Trophoblast cell (in vitro differentiated cells and primary cell): ENCODE results near the gene SAA2.

Experiments used
- DNase-seq, 2 donors: peaks; one replicate each; pipeline ENCODE4 v3.0.0-alpha.2; 2016
- H2AFZ ChIP-seq: 2 replicates; pipeline ENCODE4 v1.6.1; 2013; ENCODE audit warnings: low read length, moderate library complexity, mild to moderate bottlenecking; ENCODE audit not compliant: insufficient read depth, poor library complexity
- H2AK5ac ChIP-seq: 2 replicates; pipeline ENCODE4 v1.6.1; 2013; ENCODE audit warnings: mild to moderate bottlenecking, low read length
- H2BK120ac ChIP-seq: 2 replicates; pipeline ENCODE4 v1.6.1; 2013; ENCODE audit warnings: low read length, mild to moderate bottlenecking, moderate library complexity; ENCODE audit not compliant: insufficient read depth, poor library complexity
- H2BK12ac ChIP-seq: 2 replicates; pipeline ENCODE4 v1.6.1; 2013; ENCODE audit warnings: mild to moderate bottlenecking, low read length, moderate library complexity
- H2BK5ac ChIP-seq: 2 replicates; pipeline ENCODE4 v1.6.1; 2013; ENCODE audit warnings: low read length, low read depth, moderate library complexity, mild to moderate bottlenecking; ENCODE audit not compliant: poor library complexity
- H3K14ac ChIP-seq: 2 replicates; pipeline ENCODE4 v1.6.1; 2013; ENCODE audit warnings: mild to moderate bottlenecking, low read length
- H3K18ac ChIP-seq: 2 replicates; pipeline ENCODE4 v1.6.1; 2013; ENCODE audit warnings: mild to moderate bottlenecking, low read length
- H3K23ac ChIP-seq: 2 replicates; pipeline ENCODE4 v1.6.1; 2013; ENCODE audit warnings: low read length
- H3K27ac ChIP-seq: 2 replicates; pipeline ENCODE4 v1.5.1; 2013; ENCODE audit warnings: low read depth, mild to moderate bottlenecking, inconsistent platforms, low read length, moderate library complexity
- H3K27me3 ChIP-seq: 2 replicates; pipeline ENCODE4 v1.6.1; 2013; ENCODE audit warnings: inconsistent platforms, mild to moderate bottlenecking, low read length, moderate library complexity; ENCODE audit not compliant: insufficient read depth
- H3K36me3 ChIP-seq, 2 experiments: 1 replicate in 1 of 2; 2 replicates in 1 of 2; pipeline ENCODE4 v1.6.1; 2013; ENCODE audit warnings: low read length in 2 of 2, mild to moderate bottlenecking in 2 of 2, moderate library complexity in 1 of 2; ENCODE audit not compliant: insufficient read depth in 2 of 2, control insufficient read depth in 1 of 2
- H3K4ac ChIP-seq: 2 replicates; pipeline ENCODE4 v1.6.1; 2013; ENCODE audit warnings: low read depth, mild to moderate bottlenecking, low read length, moderate library complexity
- H3K4me1 ChIP-seq, 2 experiments: 1 replicate in 1 of 2; 2 replicates in 1 of 2; pipeline ENCODE4 v1.6.1; 2013; ENCODE audit warnings: low read length in 2 of 2, mild to moderate bottlenecking in 2 of 2, moderate library complexity in 1 of 2; ENCODE audit not compliant: insufficient read depth in 2 of 2, control insufficient read depth in 1 of 2
- H3K4me2 ChIP-seq: 2 replicates; pipeline ENCODE4 v1.6.1; 2013; ENCODE audit warnings: inconsistent platforms, mild to moderate bottlenecking, low read length, moderate library complexity
- H3K4me3 ChIP-seq: 2 replicates; pipeline ENCODE4 v1.5.1; 2013; ENCODE audit warnings: mild to moderate bottlenecking, low read depth, low read length, inconsistent platforms
- H3K79me1 ChIP-seq: one replicate; pipeline ENCODE4 v1.6.1; 2013; ENCODE audit warnings: low read length
- H3K79me2 ChIP-seq: 2 replicates; pipeline ENCODE4 v1.6.1; 2013; ENCODE audit warnings: low read length, mild to moderate bottlenecking; ENCODE audit not compliant: control insufficient read depth, insufficient read depth, poor library complexity
- H3K9ac ChIP-seq: 2 replicates; pipeline ENCODE4 v1.6.1; 2013; ENCODE audit warnings: mild to moderate bottlenecking, low read length
- H3K9me3 ChIP-seq: 2 replicates; pipeline ENCODE4 v1.6.1; 2013; ENCODE audit warnings: low read depth, mild to moderate bottlenecking, control low read depth, inconsistent platforms, low read length; ENCODE audit not compliant: insufficient read depth
- H4K12ac ChIP-seq: 2 replicates; pipeline ENCODE4 v1.6.1; 2013; ENCODE audit warnings: low read depth, mild to moderate bottlenecking, low read length, moderate library complexity
- H4K8ac ChIP-seq: 2 replicates; pipeline ENCODE4 v1.6.1; 2013; ENCODE audit warnings: low read depth, mild to moderate bottlenecking, low read length, moderate library complexity
- H4K91ac ChIP-seq: one replicate; pipeline ENCODE4 v1.6.1; 2013; ENCODE audit warnings: low read depth, mild to moderate bottlenecking, low read length, moderate library complexity
- WGBS: extraction: QIAGEN DNeasy Blood & Tissue Kit; methylation state at CpG from one replicate; pipeline ENCODE4 v1.1.7; 2013; ENCODE audit warnings: missing lambda C conversion rate; ENCODE audit not compliant: insufficient read length, insufficient coverage; ENCODE audit errors: extremely low coverage; 5-methylcytosine and 5-hydroxymethylcytosine counted together

Gene SAA2

DNA sequence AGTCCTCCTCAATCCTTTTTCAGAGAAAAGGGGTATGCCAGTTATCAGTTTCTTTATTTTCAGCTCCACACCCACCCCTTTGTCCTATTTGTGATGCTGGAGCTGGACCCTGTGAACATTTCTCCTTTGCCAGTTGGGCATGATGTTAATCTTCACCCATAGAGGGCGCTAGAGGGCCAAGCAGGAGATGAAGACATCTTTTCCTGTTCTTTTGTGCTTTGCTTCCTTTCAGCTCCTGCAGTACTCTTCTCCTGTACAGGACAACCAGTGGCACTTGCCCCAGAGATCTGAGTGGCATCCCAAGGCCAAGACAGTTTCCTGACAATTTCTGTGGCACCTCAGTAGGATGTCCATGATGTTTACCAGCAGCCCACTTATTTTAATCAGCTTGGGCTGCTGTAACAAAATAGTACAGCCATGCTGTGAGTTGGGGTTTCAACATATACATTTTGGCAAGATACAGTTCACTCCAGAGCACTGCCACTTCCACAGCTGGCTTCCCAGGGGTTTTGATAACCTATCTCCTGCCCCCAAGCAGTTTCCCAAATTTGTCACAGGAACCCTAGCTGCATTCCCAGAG lies 4.6 kb downstream of the SAA2 start:
- no peak overlapping the region for H3K27ac ChIP-seq
- no peaks in the 10 kb centered on the region for H3K36me3 ChIP-seq
- H2BK5ac ChIP-seq = no peak overlapping the region
- no CpG with 5 or more reads among the region's 1 CpG for WGBS
- DNase-seq = peak; percentile 34 to 79
- no peaks in the 10 kb centered on the region for H3K9me3 ChIP-seq
- H2BK120ac ChIP-seq = no peak overlapping the region
- no peaks in the 10 kb centered on the region for H3K79me2 ChIP-seq
- H3K4ac ChIP-seq = no peak overlapping the region
- no peak overlapping the region for H2BK12ac ChIP-seq
- H3K14ac ChIP-seq = no peak overlapping the region
- H4K8ac ChIP-seq = no peak overlapping the region
- H3K23ac ChIP-seq = no peak overlapping the region
- H4K12ac ChIP-seq = no peak overlapping the region
- H3K4me2 ChIP-seq = no peak overlapping the region
- H2AFZ ChIP-seq = no peak overlapping the region
- no peak overlapping the region for H4K91ac ChIP-seq
- H2AK5ac ChIP-seq = no peak overlapping the region
- H3K79me1 ChIP-seq = no peaks in the 10 kb centered on the region
- H3K18ac ChIP-seq = no peak overlapping the region
- no peaks in the 10 kb centered on the region for H3K27me3 ChIP-seq
- no peak overlapping the region for H3K4me3 ChIP-seq
- H3K4me1 ChIP-seq = no peaks in the 10 kb centered on the region
- H3K9ac ChIP-seq = no peak overlapping the region

DNA sequence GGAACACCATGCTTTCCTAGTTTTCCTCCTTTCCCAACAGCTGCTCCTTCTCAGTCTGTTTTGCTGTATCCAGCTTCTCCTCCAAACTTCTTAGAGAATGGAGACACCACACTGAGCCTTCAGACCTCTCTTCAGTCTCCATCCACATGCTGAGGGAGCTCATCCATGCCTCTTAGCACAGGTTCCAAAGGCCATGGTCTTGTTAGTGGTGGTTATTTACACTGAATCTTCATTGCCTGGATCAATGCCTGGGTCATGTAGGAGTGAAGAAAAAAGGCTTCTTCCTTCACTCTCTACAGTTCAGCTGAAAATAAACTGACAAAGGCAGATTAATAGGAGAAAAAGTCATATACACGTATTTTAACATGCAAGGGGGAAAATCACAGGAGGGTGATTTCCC lies 8.8 kb downstream of the SAA2 start:
- H4K12ac ChIP-seq = no peak overlapping the region
- H3K4ac ChIP-seq = no peak overlapping the region
- H3K27ac ChIP-seq = no peak overlapping the region
- no peaks in the 10 kb centered on the region for H3K36me3 ChIP-seq
- H2BK120ac ChIP-seq = no peak overlapping the region
- H3K9ac ChIP-seq = no peak overlapping the region
- H2BK5ac ChIP-seq = no peak overlapping the region
- H4K8ac ChIP-seq = no peak overlapping the region
- no peak overlapping the region for H2AK5ac ChIP-seq
- H3K9me3 ChIP-seq = no peaks in the 10 kb centered on the region
- no CpG with 5 or more reads among the region's 1 CpG for WGBS
- H2AFZ ChIP-seq = no peak overlapping the region
- H3K79me1 ChIP-seq = no peaks in the 10 kb centered on the region
- no peak overlapping the region for H3K18ac ChIP-seq
- no peak overlapping the region for H4K91ac ChIP-seq
- no peaks in the 10 kb centered on the region for H3K79me2 ChIP-seq
- H3K4me3 ChIP-seq = no peak overlapping the region
- no peak overlapping the region for H3K4me2 ChIP-seq
- no peak overlapping the region for H3K14ac ChIP-seq
- no peaks in the 10 kb centered on the region for H3K4me1 ChIP-seq
- no peak for DNase-seq
- no peak overlapping the region for H2BK12ac ChIP-seq
- no peak overlapping the region for H3K23ac ChIP-seq
- H3K27me3 ChIP-seq = no peaks in the 10 kb centered on the region

- H3K14ac ChIP-seq = no peak within 1 kb of the TSS
- no peak within 1 kb of the TSS for H2BK12ac ChIP-seq
- peak within 1 kb of the TSS; percentile 18 for H4K12ac ChIP-seq
- no peaks in the 10 kb centered on the region for H3K79me2 ChIP-seq
- H2AK5ac ChIP-seq = no peak within 1 kb of the TSS
- H3K36me3 ChIP-seq = no peaks in the 10 kb centered on the region
- no peak within 1 kb of the TSS for H2BK5ac ChIP-seq
- H3K79me1 ChIP-seq = no peaks in the 10 kb centered on the region
- H3K18ac ChIP-seq = no peak within 1 kb of the TSS
- no peak within 1 kb of the TSS for H4K91ac ChIP-seq
- H3K9me3 ChIP-seq = no peaks in the 10 kb centered on the region
- H3K9ac ChIP-seq = no peak within 1 kb of the TSS
- no peak within 1 kb of the TSS for H3K27ac ChIP-seq
- H2BK120ac ChIP-seq = no peak within 1 kb of the TSS
- H3K4ac ChIP-seq = no peak within 1 kb of the TSS
- H3K23ac ChIP-seq = no peak within 1 kb of the TSS
- H4K8ac ChIP-seq = no peak within 1 kb of the TSS
- no peaks in the 10 kb centered on the region for H3K27me3 ChIP-seq
- H3K4me2 ChIP-seq = no peak within 1 kb of the TSS
- H3K4me3 ChIP-seq = no peak within 1 kb of the TSS
- WGBS = no CpG with 5 or more reads among the region's 2 CpGs
- no peak for DNase-seq
- no peak within 1 kb of the TSS for H2AFZ ChIP-seq
- no peaks in the 10 kb centered on the region for H3K4me1 ChIP-seq
Observed at GRCh38 chr11:18236664-18237356, 11.7 kb downstream of the SAA2 start, which contains the start of gene SAA4. Gene SAA4 (minus strand): TSS chr11:18236802. CDS start chr11:18235926, 876 bp downstream.

DNA sequence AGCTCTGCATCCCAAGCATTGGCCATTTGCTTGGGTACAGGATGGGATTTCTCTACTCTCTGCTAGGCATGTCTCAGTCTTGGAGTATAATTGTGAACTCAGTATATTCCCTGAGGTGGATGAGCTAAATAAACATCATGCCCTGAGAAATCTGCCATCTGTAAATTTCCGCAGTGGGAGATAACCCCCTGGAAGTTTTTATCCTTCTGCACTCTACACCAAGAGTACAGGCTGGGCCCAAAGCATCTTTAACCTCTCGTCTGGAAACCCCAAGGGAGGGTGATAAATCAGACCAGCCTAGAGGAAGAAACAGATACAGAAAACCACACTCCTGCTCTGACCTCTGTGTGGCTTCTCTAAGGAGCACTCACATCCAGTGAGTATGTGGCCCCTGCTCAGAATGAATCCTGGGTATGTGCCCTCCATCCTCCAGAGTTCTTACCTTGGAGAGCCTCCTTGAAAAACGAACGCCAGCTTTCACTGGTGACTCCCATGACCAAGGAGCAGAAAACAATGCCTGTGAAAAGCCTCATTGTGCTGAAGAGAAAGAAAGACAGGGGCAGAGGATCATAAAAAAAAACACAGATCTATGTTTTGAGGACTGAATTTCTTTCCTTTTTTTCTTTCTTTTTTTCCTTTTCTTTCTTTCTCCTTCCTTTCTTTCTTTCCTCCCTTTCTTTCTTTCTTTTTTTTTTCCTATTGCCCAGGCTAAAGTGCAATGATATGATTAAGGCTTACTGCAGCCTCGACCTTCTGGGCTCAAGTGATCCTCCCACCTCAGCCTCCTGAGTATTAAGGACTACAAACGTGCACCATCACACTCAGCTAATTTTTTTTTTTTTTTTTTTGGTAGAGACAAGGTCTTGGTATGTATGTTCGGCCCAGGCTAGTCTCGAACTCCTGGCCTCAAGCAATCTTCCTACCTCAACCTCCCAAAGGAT lies 12.8 kb downstream of the SAA2 start:
- H2AK5ac ChIP-seq = no peak overlapping the region
- no peak overlapping the region for H3K18ac ChIP-seq
- H2BK5ac ChIP-seq = no peak overlapping the region
- H2BK120ac ChIP-seq = no peak overlapping the region
- WGBS = no CpG with 5 or more reads among the region's 8 CpGs
- H3K9me3 ChIP-seq = no peaks in the 10 kb centered on the region
- H4K8ac ChIP-seq = no peak overlapping the region
- no peaks in the 10 kb centered on the region for H3K79me2 ChIP-seq
- no peaks in the 10 kb centered on the region for H3K36me3 ChIP-seq
- no peak overlapping the region for H2BK12ac ChIP-seq
- H3K4me1 ChIP-seq = no peaks in the 10 kb centered on the region
- no peak overlapping the region for H3K9ac ChIP-seq
- H3K27ac ChIP-seq = no peak overlapping the region
- no peak overlapping the region for H3K4me2 ChIP-seq
- no peak overlapping the region for H3K4me3 ChIP-seq
- H3K14ac ChIP-seq = no peak overlapping the region
- no peaks in the 10 kb centered on the region for H3K27me3 ChIP-seq
- no peak overlapping the region for H2AFZ ChIP-seq
- H4K91ac ChIP-seq = no peak overlapping the region
- DNase-seq = no peak
- peak overlapping the region; percentile 18 for H4K12ac ChIP-seq
- H3K4ac ChIP-seq = no peak overlapping the region
- no peak overlapping the region for H3K23ac ChIP-seq
- no peaks in the 10 kb centered on the region for H3K79me1 ChIP-seq
